ENCODE measurements around the gene RASD1. TPM values are rescaled to one million over a fixed set of nuclear protein-coding genes. Genes with fewer than 3 reads are reported as not detected.

The RASD1 gene
- total RNA-seq, 1 donor from 2014 or later, result 14.8 TPM

DNA sequence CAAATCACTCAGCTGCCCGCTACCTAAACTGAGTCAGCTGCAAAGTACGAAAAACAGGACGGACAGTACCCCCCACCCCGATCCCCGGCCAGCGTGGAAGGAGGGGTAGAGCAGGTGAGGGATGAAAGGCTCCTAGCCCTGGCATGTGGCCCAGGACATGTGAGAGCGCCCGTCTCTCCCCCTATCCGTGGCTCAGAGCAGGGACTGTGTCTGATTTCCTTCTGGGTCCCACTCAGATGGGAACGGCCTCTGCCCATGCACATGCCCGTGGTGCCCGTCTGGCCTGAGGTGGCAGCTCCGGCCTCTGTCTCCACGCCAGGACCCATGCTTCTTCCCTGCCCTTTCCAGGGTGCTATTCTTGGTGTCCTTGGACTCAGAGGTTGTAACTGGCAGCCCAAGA, 30.2 kb upstream of the RASD1 start:
- no peak for DNase-seq

DNA sequence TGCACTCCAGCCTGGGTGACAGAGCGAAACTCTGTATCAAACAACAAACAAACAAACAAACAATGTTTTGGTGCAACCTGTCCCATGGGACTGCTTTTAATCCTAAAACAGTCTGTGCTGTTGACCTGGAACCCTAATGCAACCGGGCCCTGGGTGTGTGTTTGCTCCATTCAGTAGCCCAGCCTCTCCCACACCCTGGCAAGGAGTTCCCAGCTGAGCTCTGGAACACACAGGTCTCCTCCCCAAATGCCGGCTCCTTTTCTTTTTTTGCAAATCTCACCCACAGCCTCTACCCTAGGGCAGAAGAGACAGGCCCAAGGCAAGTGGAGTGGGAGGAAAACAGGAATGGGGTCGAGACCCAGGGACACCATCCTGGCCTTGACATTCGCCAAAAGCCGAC, 29.8 kb upstream of the RASD1 start:
- DNase-seq, result no peak

DNA sequence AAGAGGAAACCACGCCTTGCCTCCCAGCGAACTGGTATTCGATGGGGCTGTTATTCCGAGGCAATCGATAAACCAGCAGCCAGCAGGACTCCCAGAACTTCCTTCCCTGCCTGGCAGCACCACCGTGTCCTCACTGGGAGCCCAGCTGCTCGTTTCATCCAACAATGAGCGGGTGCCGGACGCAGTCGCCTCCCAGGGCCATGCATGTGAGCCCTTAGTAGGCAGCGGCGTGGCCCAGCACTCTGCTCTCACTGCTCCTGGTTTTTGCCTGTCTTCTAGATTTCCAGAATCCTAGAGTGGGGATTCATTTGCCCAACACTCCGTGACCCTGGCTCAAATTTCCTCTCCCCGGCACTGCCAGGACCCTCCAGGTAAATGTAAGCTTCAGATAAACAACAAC, 29.1 kb upstream of the RASD1 start:
- no peak for DNase-seq

DNA sequence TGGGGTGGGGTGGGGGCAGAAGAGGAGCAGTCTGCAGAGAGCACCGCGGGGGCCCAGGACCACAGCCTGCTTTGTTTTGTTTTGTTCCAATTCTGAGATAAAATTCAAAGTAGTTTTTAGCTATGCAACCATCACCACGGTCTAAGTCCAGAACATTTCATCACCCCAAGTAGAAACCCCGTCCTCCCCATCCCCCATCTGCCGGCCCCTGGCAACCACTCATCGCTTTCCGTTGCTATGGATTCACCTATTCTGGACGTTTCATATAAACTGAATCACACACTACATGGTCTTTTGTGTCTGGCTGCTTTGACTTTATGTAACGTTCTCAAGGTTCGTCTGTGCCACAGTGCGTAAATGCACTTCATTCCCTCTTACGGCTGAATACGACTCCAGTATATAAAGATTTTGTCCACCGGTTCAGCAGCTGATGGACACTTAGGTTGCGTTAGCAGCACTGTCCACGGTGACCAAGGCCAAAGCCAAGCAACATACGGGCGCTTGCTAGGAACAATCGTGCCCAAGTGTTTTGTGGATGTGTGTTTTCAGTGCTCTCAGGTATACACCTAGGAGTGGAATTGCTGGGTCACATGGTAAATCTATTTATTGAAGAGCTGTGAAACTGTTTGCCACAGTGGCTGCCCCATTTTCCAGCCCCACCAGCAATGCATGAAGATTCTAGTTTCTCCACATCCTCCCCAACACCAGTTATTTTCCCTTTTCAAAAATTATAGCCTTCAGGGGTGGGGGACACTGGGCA, 27.7 kb upstream of the RASD1 start:
- DNase-seq, result no peak

DNA sequence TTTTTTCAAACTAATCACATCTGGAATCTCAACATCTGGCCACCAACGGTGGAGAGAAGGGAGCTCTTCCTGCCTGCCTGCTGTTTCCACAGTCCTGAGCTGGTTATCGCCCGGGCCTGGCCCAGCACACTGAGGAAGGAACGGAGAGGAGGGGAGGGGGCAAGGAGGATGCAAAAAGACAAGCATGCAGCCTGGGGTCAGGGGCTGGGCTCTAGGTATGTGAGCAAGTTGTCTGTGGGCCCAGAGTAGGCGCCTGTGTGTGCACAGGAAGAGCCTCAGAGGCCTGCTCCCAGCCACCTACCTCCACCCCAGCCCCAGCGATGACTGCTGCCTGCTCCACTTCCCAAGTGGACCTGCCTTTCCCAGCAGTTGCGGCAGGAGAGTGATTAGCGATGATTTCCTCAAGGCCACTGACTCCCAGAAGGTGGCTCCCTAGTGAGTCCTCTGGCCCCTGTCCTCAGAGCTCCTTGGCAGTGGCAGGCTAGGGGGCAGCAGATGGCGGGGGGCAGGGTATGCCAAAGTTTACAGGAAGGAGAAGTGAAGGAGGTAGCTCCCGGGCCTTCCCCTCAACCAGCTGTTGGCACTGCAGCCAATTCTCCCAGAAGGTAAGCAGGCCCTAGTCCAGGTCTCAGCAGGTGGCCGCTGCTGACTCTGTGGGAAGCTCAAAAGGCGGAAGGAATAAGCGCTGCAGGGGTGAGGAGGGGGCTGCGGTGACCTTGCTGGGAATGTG, 27.0 kb upstream of the RASD1 start:
- DNase-seq, result peak; percentile 13

DNA sequence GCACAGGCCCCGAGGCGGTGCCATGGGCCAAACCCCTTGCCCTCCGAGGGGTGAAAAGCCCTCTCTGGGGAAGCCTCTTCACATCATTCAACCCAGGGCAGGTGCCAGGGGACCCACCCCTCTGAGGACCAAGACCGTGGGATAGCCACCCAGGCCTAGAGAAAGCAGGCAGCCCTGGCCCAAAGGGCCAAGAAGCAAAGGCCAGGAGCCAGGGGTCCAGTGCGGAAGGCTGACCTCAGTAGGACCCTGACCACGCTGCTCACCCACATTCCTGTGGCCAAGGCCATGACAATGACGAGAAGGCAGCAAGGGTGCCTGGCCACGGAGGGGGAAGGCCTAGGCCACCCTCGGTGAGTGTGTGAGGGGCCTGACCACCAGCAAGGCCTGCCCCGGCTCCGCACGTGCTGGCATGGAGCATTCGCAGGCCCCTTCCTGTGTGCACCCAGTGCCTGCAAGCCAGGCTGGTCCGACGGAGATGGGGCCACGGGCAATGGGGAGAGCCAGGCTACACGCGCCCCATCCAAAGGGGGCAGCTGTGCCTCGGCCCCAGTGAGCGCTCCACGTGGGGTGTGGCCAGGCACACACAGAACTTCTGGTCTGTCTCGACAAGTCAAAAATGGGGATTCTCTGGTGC, 24.5 kb upstream of the RASD1 start:
- no peak for DNase-seq

DNA sequence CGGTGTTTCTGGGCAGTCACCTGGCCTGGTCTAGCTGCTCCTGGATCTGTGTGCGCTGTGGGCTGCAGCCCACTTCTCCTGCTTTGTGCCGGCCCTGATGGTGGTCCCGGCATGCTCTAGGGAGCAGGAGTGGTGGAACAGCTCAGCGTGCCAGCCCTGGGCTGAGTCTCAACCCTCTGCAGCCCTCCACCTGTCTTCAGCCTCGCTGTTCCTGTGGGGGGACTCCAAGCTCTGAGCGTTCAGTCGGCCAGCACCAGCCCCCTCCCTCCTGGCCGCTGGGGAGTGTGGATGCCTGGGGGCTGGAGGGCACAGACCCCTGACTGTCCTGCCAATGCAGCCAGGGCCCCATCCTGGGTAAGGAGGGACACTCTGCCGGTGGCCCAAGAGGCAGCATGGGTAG, 23.7 kb upstream of the RASD1 start:
- DNase-seq, result no peak

DNA sequence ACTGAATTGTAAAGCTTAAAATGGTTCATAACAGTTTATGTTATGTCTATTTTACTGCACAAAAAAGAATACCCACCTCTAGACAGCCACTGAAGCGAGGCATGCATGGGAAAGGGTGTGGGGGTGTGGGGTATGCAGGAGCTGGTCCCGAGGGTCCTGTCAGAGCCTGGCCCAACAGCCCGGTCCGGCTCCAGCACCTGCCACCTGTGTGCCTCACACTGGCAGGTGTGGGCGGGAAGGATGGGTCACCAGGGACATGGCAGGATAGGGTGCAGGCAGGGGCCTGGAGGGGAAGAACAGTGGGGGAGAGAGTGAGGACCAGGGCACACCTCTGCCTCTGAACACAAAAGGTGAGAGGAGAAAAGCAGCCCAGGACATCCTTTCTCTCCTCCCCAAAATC, 22.8 kb upstream of the RASD1 start:
- DNase-seq, result no peak

DNA sequence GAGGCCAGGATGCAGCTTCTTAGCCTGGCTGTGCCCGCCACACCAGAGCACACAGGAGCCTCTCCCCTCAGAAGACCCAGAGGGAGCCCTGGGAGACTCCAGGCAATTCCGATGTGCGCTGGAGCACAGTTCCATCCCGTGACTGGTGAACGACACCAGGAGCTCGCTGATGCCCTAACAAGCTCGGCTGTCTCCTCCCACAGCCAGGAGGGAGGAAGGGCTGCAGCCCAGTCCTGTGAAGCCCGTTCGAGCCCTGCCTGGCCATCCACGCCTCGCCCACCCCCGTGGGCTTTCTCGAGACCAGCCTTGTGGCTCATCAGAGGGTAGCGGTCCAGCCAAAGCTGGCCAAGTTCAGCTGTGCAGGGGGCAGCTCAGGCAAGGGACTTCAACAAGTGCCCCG, 21.8 kb upstream of the RASD1 start:
- no peak for DNase-seq

DNA sequence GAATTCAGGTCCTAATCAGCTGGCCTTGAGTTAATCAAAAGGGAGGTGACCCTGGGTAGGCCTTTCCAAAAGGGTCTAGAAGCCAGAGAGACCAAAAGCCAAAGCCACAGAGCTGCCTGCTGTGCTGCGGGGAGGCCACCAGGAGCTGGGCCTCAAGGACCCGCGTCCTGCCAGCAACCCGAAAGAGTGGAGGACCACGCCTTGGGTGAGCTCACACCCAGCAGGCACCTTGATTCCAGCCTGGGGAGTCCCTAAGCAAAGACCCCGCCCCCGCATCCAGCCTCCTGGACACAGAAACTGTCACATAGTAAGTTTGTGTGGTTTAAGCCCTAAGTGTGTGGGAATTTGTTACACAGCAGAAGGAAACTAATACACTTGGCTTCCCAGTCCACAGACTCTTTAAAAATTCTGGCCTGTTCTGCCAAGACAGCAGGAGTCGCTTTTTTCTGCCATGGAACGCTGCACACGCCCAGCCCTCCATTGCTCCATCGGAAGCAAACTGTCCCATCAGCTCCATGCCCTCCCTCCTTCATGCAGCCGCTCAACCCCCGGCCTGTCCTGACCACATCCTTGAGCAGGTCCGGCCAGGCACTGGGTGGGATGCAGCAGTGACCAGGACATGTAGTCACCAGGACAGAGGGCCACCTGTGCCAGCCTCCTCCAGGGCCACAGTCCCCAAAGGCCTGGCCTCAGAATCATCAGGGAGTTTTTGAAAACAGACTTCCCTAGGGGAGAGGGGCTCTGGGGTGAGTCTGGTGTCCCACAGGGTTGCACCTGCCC, 20.9 kb upstream of the RASD1 start:
- no peak for DNase-seq

DNA sequence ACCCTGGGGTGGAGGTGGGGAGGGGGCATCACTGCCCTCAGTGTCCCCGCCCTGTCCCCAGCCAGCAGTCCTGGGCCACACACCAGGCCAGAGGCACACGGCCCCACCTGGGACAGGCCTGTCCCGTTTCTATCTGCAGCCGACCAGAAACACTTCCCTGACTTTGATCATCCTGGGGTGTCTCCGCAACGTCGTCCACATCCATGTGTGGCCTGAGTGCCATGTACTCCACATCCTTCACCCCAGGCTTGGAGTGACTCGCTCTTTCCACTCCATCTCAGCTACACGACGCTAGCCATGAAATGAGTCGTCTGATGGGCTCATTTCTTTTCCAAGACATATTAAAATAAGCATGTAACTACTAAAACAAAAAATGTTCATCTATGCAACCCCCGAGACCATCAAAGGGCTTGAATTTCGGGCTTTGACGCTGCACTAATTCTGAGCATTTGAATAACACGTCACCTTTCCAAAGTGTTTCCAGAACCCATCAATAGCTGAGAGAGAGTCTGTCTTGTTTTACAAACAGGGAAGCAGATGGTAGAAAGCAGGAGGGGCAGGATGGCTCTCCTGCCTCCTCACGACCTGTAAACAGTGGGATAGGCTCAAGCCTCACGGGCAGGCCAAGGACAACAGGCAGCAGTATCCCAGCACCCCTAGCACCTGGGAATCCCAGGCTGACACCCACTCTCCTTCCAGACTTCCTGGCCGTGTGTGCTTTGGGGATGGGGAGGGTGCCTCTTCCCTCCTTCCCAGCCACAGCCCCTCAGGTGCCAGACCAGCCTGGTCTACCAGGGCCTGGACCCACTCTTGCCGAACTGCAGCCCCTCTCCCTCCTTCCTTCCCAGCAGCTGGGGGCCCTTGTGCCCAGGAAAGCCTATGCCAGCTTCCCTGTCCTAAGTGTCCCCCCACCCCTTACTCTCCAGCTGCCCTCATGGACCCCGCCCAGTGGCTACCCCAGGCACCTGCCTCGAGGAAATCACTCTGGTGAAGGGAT, 20.0 kb upstream of the RASD1 start:
- DNase-seq, result peak; percentile 35

DNA sequence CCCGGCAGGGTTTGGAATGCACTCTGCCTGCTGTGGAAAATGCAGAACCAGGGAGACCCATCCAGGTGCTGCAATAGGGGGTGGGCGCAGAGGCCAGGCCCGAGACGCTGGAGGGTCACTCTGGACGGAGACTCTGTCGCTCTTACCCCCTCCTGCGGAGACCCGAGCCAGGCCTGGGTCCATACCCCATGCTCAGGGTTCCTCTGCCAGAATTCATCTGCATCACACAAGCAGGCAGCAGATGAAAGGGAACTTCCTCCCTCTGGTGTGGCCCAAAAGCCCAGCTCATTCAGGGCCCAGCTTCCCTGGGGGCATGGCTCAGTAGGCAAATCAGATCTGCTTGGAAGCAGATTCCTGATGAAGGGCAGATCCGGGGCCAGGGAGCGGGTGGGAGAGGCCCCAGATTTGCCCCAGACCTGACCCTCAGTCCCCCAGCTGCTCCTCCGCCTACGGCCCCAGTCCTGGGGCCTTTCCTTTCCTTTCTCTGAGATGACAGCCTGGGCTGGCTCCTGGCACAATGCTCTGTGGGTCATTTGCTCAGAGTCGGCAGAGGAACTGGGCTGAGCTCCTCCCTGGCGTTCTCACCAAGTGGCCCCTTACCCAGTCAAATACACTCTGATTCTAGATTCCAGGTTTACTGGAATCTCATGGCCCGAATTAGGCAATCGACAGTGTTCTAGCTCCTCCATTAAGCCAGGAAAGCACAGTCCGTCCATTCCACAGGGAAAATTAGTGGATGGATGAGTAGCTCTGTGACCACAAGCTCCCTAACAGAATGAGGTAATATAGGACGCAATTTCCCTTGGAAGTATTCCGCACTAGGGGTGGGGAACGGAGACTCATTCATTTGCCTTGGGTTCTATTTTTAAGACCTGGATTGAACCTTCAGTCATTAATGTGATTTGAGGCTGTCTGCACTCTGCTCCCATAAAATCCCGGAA, 19.1 kb upstream of the RASD1 start:
- no peak for DNase-seq

DNA sequence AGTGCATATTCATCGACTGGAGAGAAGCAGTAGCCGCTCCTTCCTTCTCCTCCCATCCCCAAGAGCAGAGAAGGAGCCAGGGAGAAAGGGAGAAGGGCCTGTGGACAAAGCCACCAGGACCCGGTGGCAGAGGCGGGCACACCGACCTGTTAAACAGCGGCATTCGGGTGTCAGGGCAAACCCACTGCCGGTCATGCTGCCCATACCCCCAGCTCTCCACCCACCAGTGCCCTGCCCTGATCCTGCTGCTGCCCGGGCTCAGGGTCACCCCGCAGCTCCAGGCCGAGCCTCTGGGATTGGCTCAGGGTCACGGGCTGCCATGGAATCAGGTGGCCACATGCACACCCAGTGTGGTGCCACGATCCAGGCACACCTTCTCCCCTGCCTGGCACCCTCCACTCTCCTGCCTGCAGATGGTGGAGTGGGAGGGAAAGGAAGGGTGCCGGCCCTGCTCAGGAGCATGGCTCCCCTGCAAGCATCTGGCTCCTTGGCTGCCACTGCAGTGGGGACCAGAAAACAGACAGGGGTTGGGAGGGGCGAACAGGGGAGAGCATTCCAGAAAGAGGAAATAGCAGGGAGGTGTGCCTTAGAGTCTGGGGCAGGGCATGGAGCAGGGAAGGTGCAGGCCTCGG, 18.3 kb upstream of the RASD1 start:
- no peak for DNase-seq

DNA sequence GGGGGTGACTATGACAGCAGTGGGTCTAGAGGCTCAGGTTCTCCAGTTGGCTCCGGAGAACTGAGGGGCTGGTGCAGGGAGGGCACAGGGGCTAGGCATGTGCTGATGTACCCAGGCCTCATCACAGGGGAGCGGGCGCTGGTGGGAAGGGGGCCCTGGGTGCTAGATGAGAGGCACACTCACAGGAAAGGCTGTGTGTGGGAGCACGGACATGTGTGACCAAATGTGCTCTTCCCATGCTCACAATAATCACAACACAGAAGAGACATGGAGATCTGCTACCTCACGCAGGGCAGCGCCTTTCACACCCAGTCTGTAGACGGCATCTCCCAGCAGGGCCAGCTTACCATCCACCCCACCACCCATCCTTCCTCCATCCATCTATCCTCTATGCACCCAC, 17.4 kb upstream of the RASD1 start:
- no peak for DNase-seq

DNA sequence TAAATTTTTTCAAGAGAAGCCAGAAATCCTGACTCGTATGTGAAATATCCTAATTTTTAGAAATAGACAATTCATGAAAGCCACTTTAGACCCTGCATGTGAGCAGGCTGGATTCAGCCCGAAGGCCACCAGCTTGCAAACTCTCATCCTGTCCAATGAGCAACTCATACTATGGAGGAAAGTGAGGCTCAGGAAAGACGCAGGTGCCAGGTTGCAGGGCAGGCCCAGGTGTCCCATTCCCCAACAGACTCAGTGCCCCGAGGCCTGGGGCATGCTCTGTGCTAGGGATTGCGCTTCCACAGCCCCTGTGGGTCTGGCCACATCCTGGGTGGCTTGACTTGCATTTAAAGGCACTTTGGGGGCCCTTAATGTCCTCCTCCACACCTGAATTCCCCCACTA, 16.7 kb upstream of the RASD1 start:
- DNase-seq, result no peak

DNA sequence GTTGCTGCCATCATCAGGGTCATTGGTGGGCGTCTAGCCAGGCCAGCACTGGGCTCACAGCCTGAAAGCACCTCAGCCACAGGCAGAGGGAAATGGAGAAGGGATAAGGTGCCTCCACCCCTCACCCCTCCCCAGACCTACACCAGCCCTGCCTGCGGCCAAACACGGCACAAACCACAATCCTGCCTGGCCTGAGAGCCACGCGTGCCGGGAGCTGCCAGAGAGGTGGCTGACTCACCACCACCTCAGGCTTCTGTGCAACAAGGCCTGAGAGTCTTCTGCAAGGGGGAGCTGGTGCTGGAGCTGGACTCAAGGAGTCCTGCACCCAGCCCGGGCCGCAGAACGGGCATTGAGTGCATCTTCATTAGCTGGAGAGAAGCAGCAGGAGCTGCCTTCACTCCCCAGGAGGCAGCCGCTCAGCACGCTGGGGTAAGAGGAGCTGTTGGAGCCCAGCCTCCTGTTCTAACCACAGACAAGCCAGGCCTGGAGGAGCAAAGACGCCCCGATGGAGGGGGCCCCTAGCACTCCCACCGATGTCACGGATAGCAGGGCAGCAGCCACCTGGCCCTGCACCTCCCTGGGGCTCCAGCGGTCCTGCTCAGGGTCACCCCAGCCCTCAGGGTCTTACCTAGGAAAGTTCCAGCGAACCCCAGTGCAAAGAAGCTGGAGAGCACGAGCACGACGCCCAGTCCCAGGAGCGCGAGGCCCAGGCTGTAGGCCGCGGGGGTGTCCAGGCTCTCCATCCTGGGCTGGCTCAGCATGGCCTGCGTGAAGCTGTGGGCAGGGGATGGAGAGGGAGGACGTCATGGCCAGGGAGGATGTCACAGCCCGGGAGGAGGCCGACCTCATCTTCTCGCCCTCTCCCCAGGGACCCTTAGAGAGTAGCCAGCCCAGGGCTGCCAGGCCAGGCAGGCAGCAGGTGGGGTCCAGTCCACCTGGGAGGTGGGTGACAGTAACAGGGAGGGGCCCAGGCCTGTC, 16.0 kb upstream of the RASD1 start:
- no peak for DNase-seq

DNA sequence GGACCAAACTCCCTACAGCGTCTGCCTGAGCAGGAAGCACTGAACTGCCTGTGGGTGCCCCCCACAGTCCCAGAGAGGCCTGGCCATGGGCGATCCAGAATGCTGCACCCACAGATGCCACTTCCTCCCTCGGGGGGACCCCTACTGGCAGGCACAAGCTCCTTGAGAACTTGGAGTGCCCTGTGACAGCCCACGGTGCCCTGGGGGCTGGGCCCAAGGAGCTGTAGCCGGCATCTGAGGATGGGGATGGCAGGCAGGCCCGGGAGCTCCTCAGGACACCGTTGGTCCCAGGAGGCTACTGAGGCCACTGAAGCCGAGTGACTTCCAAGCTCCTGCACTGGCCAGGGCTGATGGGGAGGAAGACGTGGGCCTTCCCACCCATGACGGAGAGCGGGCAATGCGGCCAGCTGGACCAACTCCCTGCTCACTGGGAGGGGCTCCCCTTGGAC, 15.1 kb upstream of the RASD1 start:
- no peak for DNase-seq

Measured in skin of body (tissue), 2 donors.